Endothelial cell (in vitro differentiated cells): ENCODE data around the gene KLHL25. TPM values are rescaled to one million over a fixed set of nuclear protein-coding genes. Genes with fewer than 3 reads are reported as not detected.
A peak's percentile ranks its signal among the peaks of the same experiment; 100 is the strongest.

ENCODE experiments used
- DNase-seq: peaks from one replicate; pipeline ENCODE4 v3.0.0; 2021; ENCODE audit warnings: low spot score
- H3K27ac Mint-ChIP-seq: one replicate; pipeline ENCODE4 v1.8.0; 2021; ENCODE audit warnings: mixed read lengths, inconsistent platforms; ENCODE audit not compliant: unreplicated experiment
- H3K27me3 Mint-ChIP-seq: one replicate; pipeline ENCODE4 v1.8.0; 2021; ENCODE audit warnings: mild to moderate bottlenecking, moderate library complexity, mixed read lengths, inconsistent platforms; ENCODE audit not compliant: unreplicated experiment
- H3K36me3 Mint-ChIP-seq: one replicate; pipeline ENCODE4 v1.8.0; 2021; ENCODE audit warnings: mild to moderate bottlenecking, low read depth, mixed read lengths, inconsistent platforms; ENCODE audit not compliant: unreplicated experiment
- H3K4me1 Mint-ChIP-seq: one replicate; pipeline ENCODE4 v1.8.0; 2021; ENCODE audit warnings: mild to moderate bottlenecking, mixed read lengths, inconsistent platforms; ENCODE audit not compliant: unreplicated experiment
- H3K4me3 Mint-ChIP-seq: one replicate; pipeline ENCODE4 v1.8.0; 2021; ENCODE audit warnings: mild to moderate bottlenecking, mixed read lengths, inconsistent platforms; ENCODE audit not compliant: unreplicated experiment
- H3K9me3 Mint-ChIP-seq: one replicate; pipeline ENCODE4 v1.8.0; 2021; ENCODE audit warnings: mixed read lengths, inconsistent platforms; ENCODE audit not compliant: unreplicated experiment
- CTCF ChIP-seq: fragments of 200-600 bp; sonication (generic); IDR thresholded peaks from one replicate; pipeline ENCODE4 v1.5.0; 2021; ENCODE audit warnings: antibody characterized with exemption; ENCODE audit not compliant: unreplicated experiment
- total RNA-seq: library from RNA; stranded (reverse); fragmentation: NEBNext Ultra II Directional; extraction: Animal tissue kit (Norgen Biotek cat#: 25700); gene quantifications from one replicate; pipeline ENCODE4 v1.2.1, GENCODE V29; 2021; ENCODE audit not compliant: unreplicated experiment

Gene KLHL25
- total RNA-seq, 1 donor from 2014 or later: 7.4 TPM

GRCh38 chr15:85762756-85763127 is 32.0 kb downstream of the KLHL25 start:
- no peaks in the 10 kb centered on the region for H3K9me3 Mint-ChIP-seq
- peaks cover 15% of the 10 kb centered on the region for H3K27me3 Mint-ChIP-seq
- TF ChIP-seq CTCF: no peak
- peaks cover 14% of the 10 kb centered on the region for H3K36me3 Mint-ChIP-seq
- peak overlapping the region; percentile 31 for H3K27ac Mint-ChIP-seq
- peaks cover 3% of the 10 kb centered on the region for H3K4me1 Mint-ChIP-seq
- H3K4me3 Mint-ChIP-seq: no peak overlapping the region
- no peak for DNase-seq

GRCh38 chr15:85762039-85762755 is 32.5 kb downstream of the KLHL25 start:
- Mint-ChIP-seq H3K4me1 (peaks cover 3% of the 10 kb centered on the region), H3K36me3 (peaks cover 14% of the 10 kb centered on the region), H3K27me3 (peaks cover 17% of the 10 kb centered on the region), H3K4me3 (peak overlapping the region; percentile 34), H3K9me3 (no peaks in the 10 kb centered on the region), H3K27ac (peak overlapping the region; percentile 31)
- no peak for TF ChIP-seq CTCF
- no peak for DNase-seq

GRCh38 chr15:85761635-85762034 is 33.1 kb downstream of the KLHL25 start:
- peak overlapping the region; percentile 34 for H3K4me3 Mint-ChIP-seq
- H3K36me3 Mint-ChIP-seq: peaks cover 12% of the 10 kb centered on the region
- peaks cover 16% of the 10 kb centered on the region for H3K27me3 Mint-ChIP-seq
- H3K27ac Mint-ChIP-seq: no peak overlapping the region
- no peak for DNase-seq
- H3K9me3 Mint-ChIP-seq: no peaks in the 10 kb centered on the region
- TF ChIP-seq CTCF: no peak
- H3K4me1 Mint-ChIP-seq: peaks cover 3% of the 10 kb centered on the region

DNA sequence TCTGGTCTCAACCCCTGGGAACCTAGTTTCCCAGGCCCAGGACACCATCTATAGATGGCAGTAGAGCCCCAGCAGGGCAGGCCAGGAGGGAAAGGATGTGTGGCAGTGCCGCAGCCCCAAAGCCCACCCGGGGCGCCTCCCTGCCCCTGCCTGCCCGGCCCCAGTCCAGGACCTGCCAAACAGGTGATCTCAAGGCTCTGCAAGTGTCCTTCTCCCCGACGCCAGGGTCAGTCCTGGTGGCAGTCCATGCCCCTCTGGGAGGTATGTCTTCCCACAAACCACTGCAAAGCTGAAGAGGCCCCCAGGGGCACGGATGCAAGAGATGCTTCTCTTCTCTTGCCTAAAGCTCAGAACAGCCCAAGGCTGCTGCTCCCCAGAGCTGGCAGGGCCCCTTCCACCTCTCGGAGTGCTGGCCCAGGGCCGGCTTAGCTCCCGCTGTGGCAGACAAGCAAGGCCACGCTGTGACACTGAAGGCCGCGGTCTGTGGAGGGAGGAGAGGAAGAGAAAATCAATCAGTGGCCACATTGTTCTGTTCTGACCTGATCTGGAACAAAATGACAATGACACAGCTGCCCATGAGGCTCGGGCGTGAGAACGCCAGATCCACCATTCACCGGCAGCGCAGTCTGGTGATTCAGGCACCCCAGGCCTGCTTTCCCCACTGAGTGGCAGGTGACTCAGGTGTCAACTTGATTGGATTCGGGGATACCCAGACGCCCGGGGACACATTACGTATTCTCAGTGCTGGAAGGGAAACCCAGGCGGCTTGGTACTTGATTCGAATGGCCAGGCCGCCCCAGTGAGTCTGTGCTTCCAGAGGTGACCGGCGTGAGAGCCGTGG is 34.0 kb downstream of the KLHL25 start:
- H3K27me3 Mint-ChIP-seq: peaks cover 13% of the 10 kb centered on the region
- no peaks in the 10 kb centered on the region for H3K9me3 Mint-ChIP-seq
- no peaks in the 10 kb centered on the region for H3K4me1 Mint-ChIP-seq
- DNase-seq: no peak
- H3K36me3 Mint-ChIP-seq: peaks cover 11% of the 10 kb centered on the region
- H3K27ac Mint-ChIP-seq: no peak overlapping the region
- no peak overlapping the region for H3K4me3 Mint-ChIP-seq
- TF ChIP-seq CTCF: no peak

DNA sequence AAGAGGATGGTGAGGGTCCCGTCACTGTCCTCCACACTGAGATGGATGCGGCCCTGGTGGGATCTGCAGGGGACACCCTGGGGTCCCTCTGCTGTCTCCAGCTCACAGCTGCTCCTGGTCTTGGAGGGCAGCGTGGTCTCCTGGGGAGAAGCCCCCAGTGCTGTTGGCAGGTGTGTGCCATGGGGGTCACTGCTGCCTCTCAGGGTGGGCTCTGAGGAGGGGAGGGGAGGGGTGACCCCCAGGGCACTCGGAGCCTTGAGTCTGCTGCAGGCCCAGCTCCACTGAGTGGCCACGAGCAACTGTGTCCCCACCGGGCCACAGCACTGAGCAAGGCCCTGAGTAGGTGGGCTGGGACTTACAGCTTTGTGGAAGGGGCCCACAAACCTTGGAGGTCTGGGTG is 34.7 kb downstream of the KLHL25 start:
- H3K27ac Mint-ChIP-seq: no peak overlapping the region
- H3K9me3 Mint-ChIP-seq: no peaks in the 10 kb centered on the region
- peaks cover 11% of the 10 kb centered on the region for H3K36me3 Mint-ChIP-seq
- H3K27me3 Mint-ChIP-seq: peaks cover 13% of the 10 kb centered on the region
- no peak for DNase-seq
- no peak overlapping the region for H3K4me3 Mint-ChIP-seq
- no peaks in the 10 kb centered on the region for H3K4me1 Mint-ChIP-seq
- TF ChIP-seq CTCF: no peak
